ENCODE measurements around the gene BACE2. TPM values are rescaled to one million over a fixed set of nuclear protein-coding genes. Genes with fewer than 3 reads are reported as not detected.

BACE2 gene
- total and polyA plus RNA-seq, 2 donors (not counting 3 experiments of a cell fraction or from before 2014, with no cell fraction given): 113 to 184 TPM

DNA sequence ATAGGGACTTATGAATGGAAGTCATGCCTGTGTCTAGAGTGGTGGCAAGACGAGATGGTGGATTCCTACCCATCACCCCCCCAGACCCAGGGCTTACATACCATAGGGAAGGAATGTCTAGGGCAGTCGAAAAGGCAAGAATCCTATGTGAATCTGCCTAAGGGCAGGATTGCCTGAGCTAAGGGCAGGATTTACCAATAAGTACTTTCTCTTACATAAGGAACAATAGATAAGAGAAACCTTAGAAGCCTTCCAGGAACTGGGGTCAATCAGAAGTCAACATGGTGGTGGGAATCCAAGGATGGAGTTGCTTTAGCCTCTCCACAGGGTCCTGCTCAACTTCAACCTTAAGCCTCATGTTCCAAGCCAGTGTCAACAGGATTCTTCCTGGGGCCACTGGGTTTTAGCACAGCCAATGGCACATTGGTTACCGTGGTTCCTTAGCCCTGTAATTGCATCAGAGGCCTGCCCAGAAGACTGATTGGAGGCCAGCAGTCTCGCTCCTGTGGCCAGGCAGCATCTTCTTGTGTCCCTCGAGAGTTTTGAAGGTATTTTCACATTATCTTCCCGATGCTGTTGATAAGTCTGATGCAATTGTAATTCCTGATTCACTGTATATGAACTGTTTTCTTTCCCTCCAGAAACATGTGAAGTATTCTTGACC, 20.7 kb downstream of the BACE2 start:
- no peaks in the 10 kb centered on the region for H3K4me1 ChIP-seq (ENCODE audit: control insufficient read depth, extremely low read depth, insufficient read depth, low read length)
- H3K9ac ChIP-seq (replicated peaks; ENCODE audit: extremely low read depth, insufficient read depth, low read length): no peak overlapping the region
- BruUV-seq (replicated peaks): no TSS peak
- no peaks in the 10 kb centered on the region for H3K9me3 ChIP-seq (replicated peaks; ENCODE audit: control insufficient read depth, insufficient read depth, low read length)
- no peaks in the 10 kb centered on the region for H3K79me2 ChIP-seq (ENCODE audit: control insufficient read depth, insufficient read depth, low read length)
- DNase-seq (ENCODE audit: low read depth, low spot score): no peak
- H2AFZ ChIP-seq (ENCODE audit: low read depth, low read length): no peak overlapping the region
- H3K4me3 ChIP-seq (replicated peaks in 1 of 3; ENCODE audit: insufficient read depth in 1 of 3, low read depth in 1 of 3, low read length in 3 of 3): no peak overlapping the region
- intact Hi-C loops (cut with micrococcal nuclease): no loop called here
- no peaks in the 10 kb centered on the region for H4K20me1 ChIP-seq (replicated peaks; ENCODE audit: control insufficient read depth, extremely low read depth, insufficient read depth, low read length)
- ChIA-PET POLR2A (no interaction called here), CTCF (no interaction called here)
- no peaks in the 10 kb centered on the region for H3K9me1 ChIP-seq (replicated peaks; ENCODE audit: control insufficient read depth, extremely low read depth, insufficient read depth, low read length)
- H3K4me2 ChIP-seq (ENCODE audit: insufficient read depth, low read length): no peak overlapping the region
- FAIRE-seq: no peak
- no peaks in the 10 kb centered on the region for H3K27me3 ChIP-seq (ENCODE audit: control insufficient read depth in 2 of 2, insufficient read depth in 2 of 2, low read length in 2 of 2)
- H3K27ac ChIP-seq (ENCODE audit: insufficient read depth, low read depth, low read length): no peak overlapping the region
- dilution Hi-C loops (cut with MboI; ENCODE audit: extremely low pct_ligation_motif_present, low sequenced_read_pairs): no loop called here
- TF ChIP-seq FOS (IDR thresholded peaks at IDR 0.05; ENCODE audit: borderline replicate concordance, insufficient read depth, low read length) (no peak), CTCF (IDR thresholded peaks at IDR 0.05; ENCODE audit: extremely low read depth in 1 of 2, insufficient read depth in 1 of 2, low read depth in 1 of 2, low read length in 2 of 2) (no peak), MYC (IDR thresholded peaks at IDR 0.05; ENCODE audit: low read depth, low read length) (no peak), POLR2A (IDR thresholded peaks at IDR 0.05; ENCODE audit: low read depth, low read length) (no peak), JUN (IDR thresholded peaks at IDR 0.05; ENCODE audit: borderline replicate concordance, insufficient read depth, insufficient read length, low read depth) (no peak), EZH2 (IDR thresholded peaks at IDR 0.05; ENCODE audit: borderline replicate concordance, low read depth, low read length, severe bottlenecking) (no peak), MAX (IDR thresholded peaks at IDR 0.05; ENCODE audit: insufficient read depth, insufficient read length) (no peak), POLR2AphosphoS5 (IDR thresholded peaks at IDR 0.05; ENCODE audit: insufficient read depth, low read depth, low read length) (no peak), GATA2 (IDR thresholded peaks at IDR 0.05; ENCODE audit: insufficient read depth, insufficient read length, low read depth, low read length) (no peak)
- peaks cover 0 to 2% of the 10 kb centered on the region in 2 experiments for H3K36me3 ChIP-seq (ENCODE audit: control insufficient read depth in 2 of 2, extremely low read depth in 1 of 2, insufficient read depth in 2 of 2, low read length in 2 of 2)
